ENCODE results near the gene DUSP10.
A peak's percentile ranks its signal among the peaks of the same experiment; 100 is the strongest.

DUSP10 gene

DNA sequence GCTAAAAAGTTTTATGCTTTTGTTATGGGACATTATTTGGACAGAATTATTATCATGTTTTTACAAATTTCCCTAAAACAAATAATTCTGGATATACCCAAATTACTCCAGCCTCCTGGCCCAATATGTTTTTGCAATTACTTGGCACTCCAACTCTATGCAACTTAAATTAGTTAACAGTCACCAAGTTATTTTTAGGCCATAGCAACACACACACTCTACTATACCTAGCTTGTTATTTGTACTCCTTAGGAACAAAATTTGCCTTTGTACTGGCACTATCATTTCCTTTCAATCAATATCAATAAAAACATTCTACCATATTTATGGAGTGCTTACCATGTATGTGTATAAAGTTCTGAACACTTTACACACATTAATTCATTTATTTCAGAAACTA, 7.7 kb downstream of the DUSP10 start:
- peaks cover 11 to 42% of the 10 kb centered on the region in 2 experiments for H3K36me3 ChIP-seq (ENCODE audit: control insufficient read depth in 1 of 2, insufficient read depth in 2 of 2, low read depth in 1 of 2, low read length in 2 of 2)
- peaks cover 29% of the 10 kb centered on the region for H3K79me1 ChIP-seq (replicated peaks; ENCODE audit: low read length, poor library complexity, severe bottlenecking)
- H3K27me3 ChIP-seq (ENCODE audit: control insufficient read depth in 1 of 2, insufficient read depth in 1 of 2, low read length in 2 of 2), result no peaks in the 10 kb centered on the region
- H2AK5ac ChIP-seq (ENCODE audit: low read length, severe bottlenecking), result no peak overlapping the region
- no peak overlapping the region for H2BK120ac ChIP-seq (ENCODE audit: low read depth, low read length)
- H3K9me3 ChIP-seq (ENCODE audit: control insufficient read depth, low read length), result no peaks in the 10 kb centered on the region
- no peak overlapping the region for H2BK5ac ChIP-seq (ENCODE audit: low read depth, low read length, poor library complexity, severe bottlenecking)
- no peak overlapping the region for H4K8ac ChIP-seq (ENCODE audit: low read length)
- H3K4ac ChIP-seq (ENCODE audit: low read depth in 1 of 2, low read length in 2 of 2), result no peak overlapping the region
- H2BK15ac ChIP-seq (ENCODE audit: low read depth, poor library complexity, severe bottlenecking), result no peak overlapping the region
- H3K9ac ChIP-seq (ENCODE audit: low read length), result no peak overlapping the region
- H2AFZ ChIP-seq (ENCODE audit: low read depth, low read length), result no peak overlapping the region
- no peak overlapping the region for H4K91ac ChIP-seq (ENCODE audit: low read length)
- H3K27ac ChIP-seq (ENCODE audit: low read length, poor library complexity, severe bottlenecking), result no peak overlapping the region
- peaks cover 5% of the 10 kb centered on the region for H3K4me1 ChIP-seq (ENCODE audit: control insufficient read depth, insufficient read depth, low read depth, low read length)
- no peak overlapping the region for H3K23ac ChIP-seq (ENCODE audit: low read length in 2 of 2)
- no peak overlapping the region for H3K4me2 ChIP-seq (ENCODE audit: low read length, poor library complexity, severe bottlenecking)
- no peak for DNase-seq
- H3K14ac ChIP-seq (ENCODE audit: low read length in 2 of 2), result no peak overlapping the region
- no peak overlapping the region for H2BK12ac ChIP-seq (ENCODE audit: low read length in 2 of 2)
- H3K18ac ChIP-seq (ENCODE audit: low read depth in 1 of 2, low read length in 2 of 2), result no peak overlapping the region
- H3K4me3 ChIP-seq (ENCODE audit: insufficient read depth in 1 of 2, low read depth in 1 of 2, low read length in 2 of 2), result no peak overlapping the region

DNA sequence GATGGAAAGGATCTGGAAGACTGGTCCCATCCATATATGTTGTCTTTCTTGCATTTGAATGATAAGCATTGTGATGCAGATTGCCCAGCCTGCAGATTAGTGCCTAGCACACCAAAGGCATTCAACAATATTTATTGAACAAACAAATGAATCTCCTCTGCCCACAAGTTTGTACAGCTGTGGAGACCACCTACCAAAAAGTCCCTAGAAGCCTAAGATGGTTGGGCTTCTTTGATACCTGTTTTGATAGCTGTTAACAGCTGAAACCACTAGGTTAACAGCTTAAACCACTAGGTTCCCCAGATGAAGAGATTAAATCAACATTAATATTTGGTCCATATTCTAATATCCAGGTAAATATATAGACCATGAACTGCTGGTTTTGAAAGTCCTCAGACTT, 9.8 kb downstream of the DUSP10 start:
- Histone ChIP-seq H3K79me1 (replicated peaks; ENCODE audit: low read length, poor library complexity, severe bottlenecking) (peaks cover 20% of the 10 kb centered on the region), H4K8ac (ENCODE audit: low read length) (no peak overlapping the region), H2BK12ac (ENCODE audit: low read length in 2 of 2) (no peak overlapping the region), H3K36me3 (ENCODE audit: control insufficient read depth in 1 of 2, insufficient read depth in 2 of 2, low read depth in 1 of 2, low read length in 2 of 2) (peaks cover 3 to 21% of the 10 kb centered on the region in 2 experiments), H3K4me1 (ENCODE audit: control insufficient read depth, insufficient read depth, low read depth, low read length) (peaks cover 6% of the 10 kb centered on the region), H4K91ac (ENCODE audit: low read length) (no peak overlapping the region), H2BK5ac (ENCODE audit: low read depth, low read length, poor library complexity, severe bottlenecking) (no peak overlapping the region), H3K27ac (ENCODE audit: low read length, poor library complexity, severe bottlenecking) (no peak overlapping the region), H3K4me3 (ENCODE audit: insufficient read depth in 1 of 2, low read depth in 1 of 2, low read length in 2 of 2) (no peak overlapping the region), H3K4me2 (ENCODE audit: low read length, poor library complexity, severe bottlenecking) (no peak overlapping the region), H2BK15ac (ENCODE audit: low read depth, poor library complexity, severe bottlenecking) (no peak overlapping the region), H3K27me3 (ENCODE audit: control insufficient read depth in 1 of 2, insufficient read depth in 1 of 2, low read length in 2 of 2) (no peaks in the 10 kb centered on the region), H3K23ac (ENCODE audit: low read length in 2 of 2) (no peak overlapping the region), H3K9ac (ENCODE audit: low read length) (no peak overlapping the region), H2BK120ac (ENCODE audit: low read depth, low read length) (no peak overlapping the region), H3K18ac (ENCODE audit: low read depth in 1 of 2, low read length in 2 of 2) (no peak overlapping the region), H3K9me3 (ENCODE audit: control insufficient read depth, low read length) (no peaks in the 10 kb centered on the region), H3K4ac (ENCODE audit: low read depth in 1 of 2, low read length in 2 of 2) (no peak overlapping the region), H3K14ac (ENCODE audit: low read length in 2 of 2) (no peak overlapping the region), H2AK5ac (ENCODE audit: low read length, severe bottlenecking) (no peak overlapping the region), H2AFZ (ENCODE audit: low read depth, low read length) (no peak overlapping the region)
- DNase-seq, result no peak

DNA sequence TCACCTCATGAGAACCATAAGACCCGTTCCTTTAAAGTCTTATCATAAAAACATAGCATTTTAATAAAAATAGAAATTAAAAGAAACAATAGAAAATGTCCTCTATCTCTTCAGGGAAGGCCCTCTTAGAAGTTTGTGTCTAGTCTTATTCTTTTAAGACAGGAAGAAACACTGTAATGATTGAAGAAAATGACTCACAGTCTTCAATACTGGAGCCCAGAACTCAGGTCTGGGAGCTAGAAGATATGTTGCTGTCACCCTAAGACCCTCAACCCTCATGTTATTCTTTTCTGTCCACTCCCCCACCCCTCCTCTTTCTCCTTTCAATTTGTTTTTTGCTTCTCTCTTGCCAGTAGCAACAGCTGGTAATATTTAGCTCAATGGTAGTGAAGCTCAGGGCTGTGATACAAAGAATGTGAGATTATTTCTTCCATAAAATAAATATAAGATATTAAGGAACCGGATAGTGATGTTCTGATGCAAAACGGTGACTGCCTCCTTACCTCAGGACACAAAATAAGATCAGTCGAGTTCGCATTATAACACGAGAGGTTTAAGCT, 12.0 kb downstream of the DUSP10 start:
- no peak overlapping the region for H4K91ac ChIP-seq (ENCODE audit: low read length)
- H3K9ac ChIP-seq (ENCODE audit: low read length), result no peak overlapping the region
- WGBS, result 88% methylated on average over 5 of the region's 6 CpGs
- no peak overlapping the region for H3K4ac ChIP-seq (ENCODE audit: low read depth in 1 of 2, low read length in 2 of 2)
- H3K23ac ChIP-seq (ENCODE audit: low read length in 2 of 2), result no peak overlapping the region
- peaks cover 0 to 5% of the 10 kb centered on the region in 2 experiments for H3K36me3 ChIP-seq (ENCODE audit: control insufficient read depth in 1 of 2, insufficient read depth in 2 of 2, low read depth in 1 of 2, low read length in 2 of 2)
- no peak overlapping the region for H2BK120ac ChIP-seq (ENCODE audit: low read depth, low read length)
- peak overlapping the region in 1 of 2 experiments; percentile 62 for H3K18ac ChIP-seq (ENCODE audit: low read depth in 1 of 2, low read length in 2 of 2)
- peak overlapping the region; percentile 28 for H3K27ac ChIP-seq (ENCODE audit: low read length, poor library complexity, severe bottlenecking)
- no peak overlapping the region for H2AFZ ChIP-seq (ENCODE audit: low read depth, low read length)
- no peaks in the 10 kb centered on the region for H3K9me3 ChIP-seq (ENCODE audit: control insufficient read depth, low read length)
- no peak overlapping the region for H2AK5ac ChIP-seq (ENCODE audit: low read length, severe bottlenecking)
- H3K27me3 ChIP-seq (ENCODE audit: control insufficient read depth in 1 of 2, insufficient read depth in 1 of 2, low read length in 2 of 2), result no peaks in the 10 kb centered on the region
- no peak for DNase-seq
- H3K79me1 ChIP-seq (replicated peaks; ENCODE audit: low read length, poor library complexity, severe bottlenecking), result peaks cover 13% of the 10 kb centered on the region
- H3K4me2 ChIP-seq (ENCODE audit: low read length, poor library complexity, severe bottlenecking), result no peak overlapping the region
- no peak overlapping the region for H2BK5ac ChIP-seq (ENCODE audit: low read depth, low read length, poor library complexity, severe bottlenecking)
- no peak overlapping the region for H3K4me3 ChIP-seq (ENCODE audit: insufficient read depth in 1 of 2, low read depth in 1 of 2, low read length in 2 of 2)
- no peak overlapping the region for H2BK15ac ChIP-seq (ENCODE audit: low read depth, poor library complexity, severe bottlenecking)
- H2BK12ac ChIP-seq (ENCODE audit: low read length in 2 of 2), result no peak overlapping the region
- peaks cover 4% of the 10 kb centered on the region for H3K4me1 ChIP-seq (ENCODE audit: control insufficient read depth, insufficient read depth, low read depth, low read length)
- H3K14ac ChIP-seq (ENCODE audit: low read length in 2 of 2), result no peak overlapping the region
- H4K8ac ChIP-seq (ENCODE audit: low read length), result no peak overlapping the region

DNA sequence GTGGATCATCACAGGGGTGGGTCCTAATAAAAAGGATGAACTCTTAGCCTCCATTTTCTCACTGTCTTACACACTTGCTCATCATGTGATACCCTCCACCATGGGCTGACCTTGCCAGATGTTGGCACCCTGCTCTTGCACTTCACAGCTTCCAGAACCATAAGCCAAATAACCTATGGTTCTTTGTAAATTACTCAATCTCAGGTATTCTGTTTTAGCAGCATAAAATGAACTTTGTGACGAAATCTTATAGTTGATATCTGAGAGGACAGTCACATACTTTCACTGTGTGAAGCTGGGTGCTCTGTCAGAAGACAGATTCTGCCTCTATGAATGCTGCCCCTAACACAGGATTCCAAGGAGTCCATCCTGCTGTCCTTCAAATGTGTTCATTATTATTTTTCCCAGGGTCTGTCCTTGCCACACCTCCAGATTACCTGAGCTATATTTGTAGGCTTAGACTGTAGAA, 13.8 kb downstream of the DUSP10 start:
- Histone ChIP-seq H3K14ac (ENCODE audit: low read length in 2 of 2) (no peak overlapping the region), H3K36me3 (ENCODE audit: control insufficient read depth in 1 of 2, insufficient read depth in 2 of 2, low read depth in 1 of 2, low read length in 2 of 2) (peaks cover 0 to 4% of the 10 kb centered on the region in 2 experiments), H3K79me1 (replicated peaks; ENCODE audit: low read length, poor library complexity, severe bottlenecking) (peaks cover 11% of the 10 kb centered on the region), H3K4me2 (ENCODE audit: low read length, poor library complexity, severe bottlenecking) (no peak overlapping the region), H4K91ac (ENCODE audit: low read length) (no peak overlapping the region), H3K18ac (ENCODE audit: low read depth in 1 of 2, low read length in 2 of 2) (peak overlapping the region in 1 of 2 experiments; percentile 28), H3K9ac (ENCODE audit: low read length) (no peak overlapping the region), H3K4ac (ENCODE audit: low read depth in 1 of 2, low read length in 2 of 2) (peak overlapping the region in 1 of 2 experiments; percentile 7), H3K4me3 (ENCODE audit: insufficient read depth in 1 of 2, low read depth in 1 of 2, low read length in 2 of 2) (no peak overlapping the region), H2BK15ac (ENCODE audit: low read depth, poor library complexity, severe bottlenecking) (no peak overlapping the region), H4K8ac (ENCODE audit: low read length) (no peak overlapping the region), H3K9me3 (ENCODE audit: control insufficient read depth, low read length) (peaks cover 9% of the 10 kb centered on the region), H2BK120ac (ENCODE audit: low read depth, low read length) (no peak overlapping the region), H2AK5ac (ENCODE audit: low read length, severe bottlenecking) (no peak overlapping the region), H3K23ac (ENCODE audit: low read length in 2 of 2) (no peak overlapping the region), H3K4me1 (ENCODE audit: control insufficient read depth, insufficient read depth, low read depth, low read length) (peaks cover 4% of the 10 kb centered on the region), H2AFZ (ENCODE audit: low read depth, low read length) (no peak overlapping the region), H2BK12ac (ENCODE audit: low read length in 2 of 2) (peak overlapping the region in 1 of 2 experiments; percentile 29), H3K27me3 (ENCODE audit: control insufficient read depth in 1 of 2, insufficient read depth in 1 of 2, low read length in 2 of 2) (no peaks in the 10 kb centered on the region), H2BK5ac (ENCODE audit: low read depth, low read length, poor library complexity, severe bottlenecking) (no peak overlapping the region), H3K27ac (ENCODE audit: low read length, poor library complexity, severe bottlenecking) (no peak overlapping the region)
- 90% methylated on average over 1 of the region's 1 CpG for WGBS
- DNase-seq, result no peak

All from mesenchymal stem cell (in vitro differentiated cells and primary cell).